ENCODE measurements around the gene TMEM218.
A peak's percentile ranks its signal among the peaks of the same experiment; 100 is the strongest.

DNA sequence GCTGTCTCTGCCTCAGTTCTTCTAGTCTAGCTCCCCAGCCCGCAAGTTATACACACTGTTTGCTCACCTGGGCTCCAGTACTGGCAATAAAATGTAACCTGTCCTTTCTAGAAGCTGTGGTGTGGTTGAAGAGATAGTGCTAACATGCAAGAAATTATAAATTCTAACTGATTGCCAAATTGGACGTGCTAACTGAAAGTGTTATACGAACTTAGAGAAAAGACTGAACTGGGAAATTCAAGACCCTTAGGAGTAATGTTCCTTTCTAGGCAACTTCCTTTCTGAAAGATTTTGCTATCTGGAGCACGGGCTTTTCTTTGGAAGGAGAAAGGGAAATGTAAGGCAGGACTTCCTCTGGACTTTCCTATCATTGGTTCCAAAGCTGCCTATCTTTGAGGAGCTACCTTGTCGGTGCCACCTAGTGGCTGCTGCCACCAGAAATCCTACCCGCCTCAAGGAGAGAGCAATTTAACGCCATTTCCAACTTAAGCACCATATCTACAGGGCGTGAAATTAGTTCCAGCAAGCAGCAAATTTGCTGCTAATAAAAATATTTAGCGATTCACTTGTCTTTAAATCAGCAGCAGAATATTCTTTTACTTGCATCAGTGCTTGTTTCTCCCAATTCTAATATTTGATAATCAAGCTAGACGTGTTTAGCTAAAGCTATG is 12.7 kb upstream of the TMEM218 start:
- TF ChIP-seq EZH2 (IDR thresholded peaks at IDR 0.05; ENCODE audit: borderline replicate concordance, low read depth, low read length, severe bottlenecking): no peak
- TF ChIP-seq, protein P1, sequence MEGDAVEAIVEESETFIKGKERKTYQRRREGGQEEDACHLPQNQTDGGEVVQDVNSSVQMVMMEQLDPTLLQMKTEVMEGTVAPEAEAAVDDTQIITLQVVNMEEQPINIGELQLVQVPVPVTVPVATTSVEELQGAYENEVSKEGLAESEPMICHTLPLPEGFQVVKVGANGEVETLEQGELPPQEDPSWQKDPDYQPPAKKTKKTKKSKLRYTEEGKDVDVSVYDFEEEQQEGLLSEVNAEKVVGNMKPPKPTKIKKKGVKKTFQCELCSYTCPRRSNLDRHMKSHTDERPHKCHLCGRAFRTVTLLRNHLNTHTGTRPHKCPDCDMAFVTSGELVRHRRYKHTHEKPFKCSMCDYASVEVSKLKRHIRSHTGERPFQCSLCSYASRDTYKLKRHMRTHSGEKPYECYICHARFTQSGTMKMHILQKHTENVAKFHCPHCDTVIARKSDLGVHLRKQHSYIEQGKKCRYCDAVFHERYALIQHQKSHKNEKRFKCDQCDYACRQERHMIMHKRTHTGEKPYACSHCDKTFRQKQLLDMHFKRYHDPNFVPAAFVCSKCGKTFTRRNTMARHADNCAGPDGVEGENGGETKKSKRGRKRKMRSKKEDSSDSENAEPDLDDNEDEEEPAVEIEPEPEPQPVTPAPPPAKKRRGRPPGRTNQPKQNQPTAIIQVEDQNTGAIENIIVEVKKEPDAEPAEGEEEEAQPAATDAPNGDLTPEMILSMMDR (IDR thresholded peaks at IDR 0.05; ENCODE audit: extremely low read depth in 1 of 2, insufficient read depth in 1 of 2, low read depth in 1 of 2, low read length in 2 of 2): peak; percentile 37 to 57
- TF ChIP-seq, protein P2, sequence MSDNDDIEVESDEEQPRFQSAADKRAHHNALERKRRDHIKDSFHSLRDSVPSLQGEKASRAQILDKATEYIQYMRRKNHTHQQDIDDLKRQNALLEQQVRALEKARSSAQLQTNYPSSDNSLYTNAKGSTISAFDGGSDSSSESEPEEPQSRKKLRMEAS (IDR thresholded peaks at IDR 0.05; ENCODE audit: insufficient read depth, insufficient read length): no peak
- TF ChIP-seq FOS (IDR thresholded peaks at IDR 0.05; ENCODE audit: borderline replicate concordance, insufficient read depth, low read length): no peak
- TF ChIP-seq POLR2A (IDR thresholded peaks at IDR 0.05; ENCODE audit: low read depth, low read length): no peak
